A549 (cell line): Measurements from ENCODE around the gene SORCS1.

Experiments
- CTCF ChIP-seq: fragments of >200 bp; sonication (Bioruptor Twin); formaldehyde crosslinking; IDR thresholded peaks from 3 replicates; pipeline ENCODE4 v1.5.1; 2016
- EP300 ChIP-seq, 2 experiments: fragments of >200 bp; sonication (Bioruptor Twin); formaldehyde crosslinking; IDR thresholded peaks; 2 replicates in 1 of 2; 3 replicates in 1 of 2; pipeline ENCODE4 v1.6.1; 2016 to 2017
- POLR2A ChIP-seq: IDR thresholded peaks from 2 replicates; pipeline ENCODE4 v1.6.1; 2012; ENCODE audit warnings: mild to moderate bottlenecking, low read length
- RAD21 ChIP-seq, 2 experiments: fragments of >200 bp in 1 of 2; sonication (Bioruptor Twin) in 1 of 2; formaldehyde crosslinking in 1 of 2; IDR thresholded peaks in 1 of 2; conservative IDR thresholded peaks in 1 of 2; 2 replicates in 1 of 2; 3 replicates in 1 of 2; pipeline ENCODE4 v1.6.1; 2012 to 2018; ENCODE audit warnings: inconsistent platforms in 1 of 2

GRCh38 chr10:106972381-106972780, 192.1 kb downstream of the SORCS1 start:
- TF ChIP-seq EP300 (IDR thresholded peaks at IDR 0.05) (no peak), CTCF (no peak), RAD21 (conservative IDR thresholded peaks at IDR 0.05 in 1 of 2, IDR thresholded peaks at IDR 0.05 in 1 of 2) (no peak), POLR2A (no peak)
